HepG2 (cell line): ENCODE results near the gene ZNF91. TPM values are rescaled to one million over a fixed set of nuclear protein-coding genes. Genes with fewer than 3 reads are reported as not detected.
"Not testable (repeated sequence)": the region's sequence is repeated elsewhere in the genome, so short reads cannot be mapped to it uniquely, and the experiment has no call there.

ENCODE experiments used
- ATAC-seq: fragments of 200-7000 bp; cut with Tn5 transposase; 3 replicates; pipeline ENCODE4 v1.9.1; 2020; ENCODE audit warnings: mild to moderate bottlenecking, moderate library complexity
- BruUV-seq: library from RNA; stranded (reverse); fragments of 400-500 nt; replicated peaks from 2 replicates; lab custom pipeline; 2021; lab: Mats Ljungman, UMichigan
- CTCF ChIA-PET: fragments of 300-600 bp; formaldehyde crosslinking; extraction: SDS; loops from one replicate; lab custom pipeline; 2021; ENCODE audit warnings: low total read pairs, inconsistent platforms, low intra/inter-chr PET ratio; lab: Yijun Ruan, JAX
- POLR2A ChIA-PET: fragments of 350-600 bp; sonication (Branson Sonifier 250); formaldehyde crosslinking; loops from one replicate; lab custom pipeline; 2020; ENCODE audit warnings: antibody characterized with exemption, inconsistent platforms; lab: Yijun Ruan, JAX
- DNase-seq: peaks from one replicate; pipeline ENCODE4 v3.0.0-alpha.2; 2015; ENCODE audit warnings: low spot score
- FAIRE-seq: peaks from 3 replicates; lab custom pipeline; 2011; peaks lifted over from hg19 to GRCh38; lab: Jason Lieb, UNC
- H2AFZ ChIP-seq: one replicate; pipeline ENCODE4 v1.6.1; 2011; ENCODE audit warnings: low read length, inconsistent platforms
- H3K27ac ChIP-seq: fragments of 300-600 bp; 3 replicates; pipeline ENCODE4 v1.8.0; 2011; ENCODE audit warnings: mixed run types, mild to moderate bottlenecking, mixed read lengths, low read length, inconsistent platforms; ENCODE audit not compliant: insufficient read depth; ENCODE audit errors: extremely low read length
- H3K27me3 ChIP-seq, 2 experiments: fragments of 200-600 bp in 1 of 2; 2 replicates in 1 of 2; 3 replicates in 1 of 2; pipeline versions ENCODE4 v1.6.0 to v1.8.0; 2011; ENCODE audit warnings: low read length in 2 of 2, mild to moderate bottlenecking in 2 of 2, moderate library complexity in 2 of 2, inconsistent platforms in 1 of 2; ENCODE audit not compliant: insufficient read depth in 2 of 2, control insufficient read depth in 1 of 2
- H3K36me3 ChIP-seq, 2 experiments: fragments of 200-600 bp in 1 of 2; replicated peaks in 1 of 2; 2 replicates in 1 of 2; 3 replicates in 1 of 2; pipeline versions ENCODE4 v1.5.1 to v1.8.0; 2011; ENCODE audit warnings: low read length in 2 of 2, inconsistent platforms in 1 of 2; ENCODE audit not compliant: insufficient read depth in 2 of 2, control insufficient read depth in 1 of 2
- H3K4me1 ChIP-seq: 2 replicates; pipeline ENCODE4 v1.5.1; 2012; ENCODE audit warnings: low read length, inconsistent platforms; ENCODE audit not compliant: insufficient read depth
- H3K4me2 ChIP-seq: 2 replicates; pipeline ENCODE4 v1.6.0; 2011; ENCODE audit warnings: low read depth, low read length, inconsistent platforms
- H3K4me3 ChIP-seq, 3 experiments: fragments of 200-600 bp in 1 of 3; sonication (generic), shearing (Covaris generic) in 1 of 3; replicated peaks in 1 of 3; 2 replicates each; pipeline ENCODE4 v1.5.1; 2011 to 2016; ENCODE audit warnings: low read length in 3 of 3, inconsistent platforms in 2 of 3, low read depth in 2 of 3, mild to moderate bottlenecking in 2 of 3, control low read depth in 1 of 3, mixed read lengths in 1 of 3; ENCODE audit not compliant: insufficient read depth in 1 of 3
- H3K79me2 ChIP-seq: one replicate; pipeline ENCODE4 v1.6.1; 2011; ENCODE audit warnings: low read length, inconsistent platforms; ENCODE audit not compliant: insufficient read depth
- H3K9ac ChIP-seq: 2 replicates; pipeline ENCODE4 v1.6.0; 2011; ENCODE audit warnings: mild to moderate bottlenecking, low read depth, low read length, inconsistent platforms; ENCODE audit not compliant: insufficient read depth
- H3K9me3 ChIP-seq: 2 replicates; pipeline ENCODE4 v1.5.1; 2012; ENCODE audit warnings: mild to moderate bottlenecking, low read length
- H4K20me1 ChIP-seq: 2 replicates; pipeline ENCODE4 v1.6.0; 2011; ENCODE audit warnings: inconsistent platforms, mild to moderate bottlenecking, low read length, moderate library complexity; ENCODE audit not compliant: insufficient read depth
- ATM ChIP-seq: fragments of 450-650 bp; IDR thresholded peaks from 2 replicates; pipeline ENCODE4 v1.7.1; 2017; ENCODE audit warnings: mild to moderate bottlenecking, borderline replicate concordance
- IKZF1 ChIP-seq: fragments of 450-650 bp; IDR thresholded peaks from 2 replicates; pipeline ENCODE4 v1.7.1; 2016
- JARID2 ChIP-seq: sonication (generic); formaldehyde crosslinking; IDR thresholded peaks from 2 replicates; pipeline ENCODE4 v1.8.1; 2023; ENCODE audit warnings: missing genetic modification reagents, inconsistent platforms; ENCODE audit not compliant: insufficient replicate concordance
- KLF12 ChIP-seq: sonication (generic); formaldehyde crosslinking; IDR thresholded peaks from 2 replicates; pipeline ENCODE4 v1.4.0; 2020; ENCODE audit warnings: missing genetic modification reagents, borderline replicate concordance
- MZF1 ChIP-seq: sonication (generic); formaldehyde crosslinking; IDR thresholded peaks from 2 replicates; pipeline ENCODE4 v1.8.1; 2023; ENCODE audit warnings: mild to moderate bottlenecking, missing genetic modification reagents, borderline replicate concordance
- RAD21 ChIP-seq: fragments of 450-650 bp; formaldehyde crosslinking; IDR thresholded peaks from 2 replicates; pipeline ENCODE4 v1.5.0; 2020; ENCODE audit warnings: mild to moderate bottlenecking
- SIN3B ChIP-seq: fragments of 150-350 bp; IDR thresholded peaks from 2 replicates; pipeline ENCODE4 v1.6.1; 2014; ENCODE audit warnings: low read length
- ZBTB46 ChIP-seq: sonication (generic); formaldehyde crosslinking; IDR thresholded peaks from 2 replicates; pipeline ENCODE4 v1.4.0; 2020; ENCODE audit warnings: mild to moderate bottlenecking, missing genetic modification reagents, borderline replicate concordance
- ZNF562 ChIP-seq: sonication (generic); formaldehyde crosslinking; IDR thresholded peaks from 2 replicates; pipeline ENCODE4 v1.8.0; 2022; ENCODE audit warnings: missing genetic modification reagents, borderline replicate concordance
- ZNF781 ChIP-seq: sonication (generic); formaldehyde crosslinking; IDR thresholded peaks from 2 replicates; pipeline ENCODE4 v1.5.1; 2020; ENCODE audit warnings: borderline replicate concordance, mild to moderate bottlenecking, missing genetic modification reagents; ENCODE audit errors: not compliant biosample characterization
- WGBS: methylation state at CpG from one replicate; pipeline ENCODE4 v1.1.6; 2017; ENCODE audit warnings: low lambda C conversion rate; 5-methylcytosine and 5-hydroxymethylcytosine counted together
- in situ Hi-C: cut with HindIII; loops from 2 replicates; pipeline ENCODE4 v1.10.0; 2017; ENCODE audit warnings: low pct_unique_long_range_greater_than_20kb; ENCODE audit not compliant: extremely low pct_ligation_motif_present
- intact Hi-C: fragments of 100-400 bp; cut with micrococcal nuclease; formaldehyde crosslinking; loops from one replicate; pipeline ENCODE4 v1.10.0; 2022; ENCODE audit not compliant: unreplicated experiment
- polyA plus RNA-seq, 8 experiments: library from polyadenylated mRNA; depleted of rRNA in 3 of 8; stranded (reverse) in 7 of 8; unstranded in 1 of 8; fragments of >200 nt; fragmentation: Illumina TruSeq in 4 of 8; extraction: Trizol in 4 of 8; gene quantifications; 2 replicates each; pipeline versions ENCODE4 v1.2.1 to v1.2.3, GENCODE V29; 2011 to 2016; ENCODE audit warnings: low read depth in 4 of 8, missing spikeins in 1 of 8, mixed read lengths in 1 of 8; ENCODE audit not compliant: insufficient read depth in 1 of 8
- total RNA-seq, 5 experiments: library from RNA; depleted of rRNA; stranded (reverse); fragments of >200 nt; fragmentation: Illumina TruSeq; extraction: Trizol; gene quantifications; 2 replicates each; pipeline ENCODE4 v1.2.3, GENCODE V29; 2016; ENCODE audit warnings: low read depth in 1 of 5

ZNF91 gene
- total and polyA plus RNA-seq, 2 of the 13 experiments (the other 11 are each of a cell fraction or from before 2014, with no cell fraction given): 19.4 to 21.5 TPM

DNA sequence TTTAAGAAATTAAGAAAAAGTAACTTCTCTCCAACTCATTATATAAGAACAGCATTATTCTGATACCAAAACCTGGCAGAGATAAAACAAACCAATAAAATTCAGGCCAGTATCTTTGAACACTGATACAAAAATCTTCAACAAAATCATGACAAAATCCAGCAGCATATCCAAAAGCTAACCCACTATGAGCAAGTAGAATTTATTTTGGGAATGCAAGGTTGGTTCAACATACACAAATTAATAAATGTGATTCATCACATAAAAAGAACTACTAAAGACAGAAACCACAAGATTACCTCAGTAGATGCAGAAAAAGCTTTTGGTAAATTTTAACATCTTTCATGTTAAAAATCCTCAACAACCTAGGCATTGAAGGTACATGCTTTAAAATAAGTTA, 12.3 kb downstream of the ZNF91 start:
- H4K20me1 ChIP-seq: no peaks in the 10 kb centered on the region
- peaks cover 77% of the 10 kb centered on the region for H3K79me2 ChIP-seq
- ATAC-seq: no peak
- FAIRE-seq: no peak
- no peak overlapping the region for H3K4me2 ChIP-seq
- no peak for DNase-seq
- no peaks in the 10 kb centered on the region for H3K4me1 ChIP-seq
- no peak for TF ChIP-seq RAD21 (CRISPR knock-in tag)
- TF ChIP-seq ZNF562 (CRISPR knock-in tag): no peak
- no peak for TF ChIP-seq ZNF781
- TF ChIP-seq MZF1: no peak
- no peak for TF ChIP-seq SIN3B
- H2AFZ ChIP-seq: no peak overlapping the region
- ChIA-PET POLR2A (no interaction called here), CTCF (no interaction called here)
- BruUV-seq: no TSS peak
- intact Hi-C loops: no loop called here
- in situ Hi-C loops: no loop called here
- peaks cover 63% of the 10 kb centered on the region for H3K9me3 ChIP-seq
- H3K9ac ChIP-seq: no peak overlapping the region
- peaks cover 13 to 43% of the 10 kb centered on the region in 2 experiments for H3K36me3 ChIP-seq
- no peak overlapping the region for H3K4me3 ChIP-seq
- H3K27ac ChIP-seq: no peak overlapping the region
- H3K27me3 ChIP-seq: no peaks in the 10 kb centered on the region

GRCh38 chr19:23381114-23381513, 14.2 kb downstream of the ZNF91 start:
- H3K9ac ChIP-seq: no peak overlapping the region
- BruUV-seq: no TSS peak
- H3K4me2 ChIP-seq: no peak overlapping the region
- in situ Hi-C loops: no loop called here
- peaks cover 13 to 43% of the 10 kb centered on the region in 2 experiments for H3K36me3 ChIP-seq
- TF ChIP-seq ATM (no peak), IKZF1 (no peak), JARID2 (CRISPR knock-in tag) (no peak), ZBTB46 (CRISPR knock-in tag) (no peak), KLF12 (CRISPR knock-in tag) (no peak)
- TF ChIP-seq, all 625 proteins: peak for 0
- H3K4me3 ChIP-seq: no peak overlapping the region
- POLR2A ChIA-PET: no interaction called here
- H4K20me1 ChIP-seq: no peaks in the 10 kb centered on the region
- peaks cover 69% of the 10 kb centered on the region for H3K9me3 ChIP-seq
- H2AFZ ChIP-seq: no peak overlapping the region
- no peak overlapping the region for H3K27ac ChIP-seq
- ATAC-seq (no peak), DNase-seq (no peak), FAIRE-seq (no peak)
- CTCF ChIA-PET: no interaction called here
- peaks cover 76% of the 10 kb centered on the region for H3K79me2 ChIP-seq
- intact Hi-C loops: no loop called here
- no peaks in the 10 kb centered on the region for H3K4me1 ChIP-seq
- no peaks in the 10 kb centered on the region for H3K27me3 ChIP-seq

- H3K4me2 ChIP-seq, H3K4me3 ChIP-seq, intact Hi-C loops, in situ Hi-C loops, CTCF ChIA-PET, POLR2A ChIA-PET, H3K4me1 ChIP-seq, ATAC-seq, H3K9ac ChIP-seq, DNase-seq, H3K27ac ChIP-seq, H4K20me1 ChIP-seq, H3K27me3 ChIP-seq, FAIRE-seq, BruUV-seq, H2AFZ ChIP-seq: not testable (repeated sequence)
- 91% methylated on average over 4 of the region's 4 CpGs for WGBS
- Histone ChIP-seq H3K79me2 (peaks cover 66% of the 10 kb centered on the region), H3K36me3 (peaks cover 10 to 34% of the 10 kb centered on the region in 2 experiments), H3K9me3 (peaks cover 64% of the 10 kb centered on the region)
Observed at GRCh38 chr19:23379671-23380070, 15.6 kb downstream of the ZNF91 start.
